ENCODE measurements around the gene TSNAX.

Gene TSNAX

DNA sequence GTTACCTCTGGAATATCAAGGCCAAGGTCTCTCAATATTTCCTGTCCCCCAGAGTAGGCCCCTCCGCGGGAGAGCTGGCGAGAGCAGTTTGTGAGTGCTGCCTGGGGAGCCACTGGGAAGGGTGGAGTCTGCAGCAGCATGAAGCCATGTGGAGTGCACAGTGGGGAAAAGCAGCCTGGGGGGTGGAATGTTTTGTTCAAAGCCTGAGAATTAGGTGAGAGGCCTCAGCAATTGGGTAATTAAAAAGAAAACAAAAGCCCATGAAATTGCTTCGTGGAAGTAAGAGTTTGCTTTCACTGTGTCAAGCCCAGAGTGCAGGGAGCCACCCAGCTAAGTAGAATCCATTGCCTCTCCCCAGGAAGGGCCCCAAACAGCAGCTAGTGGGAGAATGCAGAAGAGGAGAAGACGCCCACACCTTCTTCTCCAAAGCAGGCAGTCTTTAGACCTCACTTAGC is 67.9 kb downstream of the TSNAX start:
- Mint-ChIP-seq H3K9me3 (no peaks in the 10 kb centered on the region), H3K4me3 (no peak overlapping the region), H3K27ac (no peak overlapping the region)

DNA sequence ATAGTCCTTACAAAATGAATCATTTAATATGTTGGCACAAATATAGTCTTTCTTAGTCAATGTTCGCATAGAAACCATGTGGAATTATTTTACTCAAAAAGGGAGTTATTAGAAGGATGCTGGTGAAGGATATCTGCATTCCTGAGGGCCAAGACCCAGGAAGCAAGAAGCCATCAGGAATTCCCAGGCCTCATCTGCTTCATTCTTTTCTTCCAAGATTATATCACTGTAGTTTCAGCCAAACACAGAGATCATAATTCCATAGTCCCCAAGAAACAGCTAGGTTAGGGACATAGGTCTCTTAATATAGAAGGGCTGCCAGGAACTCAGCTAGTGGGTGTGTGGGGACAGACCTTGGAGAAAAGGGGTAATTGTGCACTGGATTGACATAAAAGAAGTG is 69.5 kb downstream of the TSNAX start:
- Mint-ChIP-seq H3K4me1 (peaks cover 9% of the 10 kb centered on the region), H3K9me3 (no peaks in the 10 kb centered on the region), H3K27ac (no peak overlapping the region), H3K27me3 (no peaks in the 10 kb centered on the region), H3K36me3 (no peaks in the 10 kb centered on the region), H3K4me3 (no peak overlapping the region)

More for the DNA sequence above, 67.9 kb downstream of the TSNAX start:
- H3K4me1 Mint-ChIP-seq = peaks cover 9% of the 10 kb centered on the region
- no peaks in the 10 kb centered on the region for H3K36me3 Mint-ChIP-seq
- H3K27me3 Mint-ChIP-seq = no peaks in the 10 kb centered on the region

DNA sequence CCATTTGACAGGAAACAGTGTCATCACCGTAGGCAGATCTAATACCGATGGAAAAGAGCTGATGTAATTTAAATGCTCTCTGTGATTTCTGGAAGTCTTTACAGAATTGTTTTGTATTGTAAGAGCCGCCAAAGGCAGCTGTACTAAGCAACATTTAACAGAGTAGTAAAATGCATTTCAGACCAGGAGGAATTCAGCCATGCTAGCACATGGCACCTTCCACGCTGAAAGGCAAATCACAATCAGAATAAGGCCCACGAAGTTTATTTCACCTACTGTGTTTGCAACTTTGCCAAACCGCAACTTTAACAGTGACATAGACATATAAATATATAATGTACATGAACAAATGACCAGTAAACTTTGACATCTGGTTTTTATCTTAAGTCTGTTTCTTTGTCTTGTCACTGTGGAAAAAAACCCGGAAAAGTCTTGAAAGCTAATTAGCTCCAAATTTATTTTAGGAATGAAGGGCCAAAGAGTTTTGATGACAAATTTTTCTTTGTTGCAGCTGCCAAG is 72.0 kb downstream of the TSNAX start:
- Mint-ChIP-seq H3K9me3 (no peaks in the 10 kb centered on the region), H3K36me3 (no peaks in the 10 kb centered on the region), H3K27ac (no peak overlapping the region), H3K27me3 (no peaks in the 10 kb centered on the region), H3K4me1 (peaks cover 16% of the 10 kb centered on the region), H3K4me3 (no peak overlapping the region)

DNA sequence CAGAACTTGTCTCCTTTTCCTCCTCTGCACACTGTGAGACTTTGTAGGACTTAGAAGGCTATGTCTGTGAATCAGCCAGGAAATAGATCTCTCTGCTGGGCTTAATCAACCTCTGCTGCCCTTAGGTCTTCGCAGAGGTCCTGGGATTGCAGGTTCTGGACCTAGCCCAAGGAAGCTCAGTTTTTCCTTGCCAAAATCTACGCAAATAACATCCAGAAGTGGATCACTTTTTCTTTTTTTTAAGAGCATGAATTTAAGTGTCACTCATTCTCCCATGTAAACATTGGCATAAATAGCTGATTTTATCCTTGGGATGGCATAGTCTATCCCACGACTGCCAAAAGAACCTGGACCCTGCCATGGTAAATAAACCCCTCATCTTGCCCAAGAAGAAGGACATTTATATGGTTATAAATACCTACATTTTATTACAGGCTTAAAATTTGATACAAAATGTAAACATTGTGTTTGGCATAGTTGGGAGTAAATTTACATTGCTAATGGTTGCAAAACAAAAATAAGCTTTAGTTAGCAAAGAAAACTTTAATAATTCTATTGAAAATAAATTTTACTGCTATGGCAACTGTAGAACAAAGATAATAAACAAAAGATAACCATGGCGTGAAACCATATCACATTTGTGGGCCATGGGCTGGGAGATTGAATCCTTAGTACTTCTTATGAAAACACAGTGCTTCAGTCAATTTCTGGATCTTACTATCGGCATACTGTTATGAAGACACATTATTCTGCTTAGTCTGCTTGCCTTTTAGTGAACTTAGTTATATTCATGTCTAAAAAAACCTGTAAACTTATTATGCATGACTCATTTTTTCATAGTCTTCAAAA is 73.6 kb downstream of the TSNAX start:
- Mint-ChIP-seq H3K27ac (no peak overlapping the region), H3K36me3 (no peaks in the 10 kb centered on the region), H3K27me3 (no peaks in the 10 kb centered on the region), H3K4me1 (peaks cover 9% of the 10 kb centered on the region), H3K4me3 (no peak overlapping the region), H3K9me3 (no peaks in the 10 kb centered on the region)

DNA sequence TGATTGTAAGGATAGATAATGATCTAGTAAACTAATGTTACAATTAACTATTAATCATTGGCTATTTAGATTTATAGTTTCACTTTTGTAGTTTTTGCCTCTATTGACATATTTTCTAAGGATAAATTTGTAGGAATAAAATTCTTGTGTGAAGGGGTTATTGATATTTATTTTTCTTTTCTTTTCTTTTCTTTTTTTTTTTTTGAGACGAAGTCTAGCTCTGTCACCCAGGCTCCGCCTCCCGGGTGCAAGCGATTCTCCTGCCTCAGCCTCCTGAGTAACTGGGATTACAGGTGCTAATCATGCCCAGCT is 74.2 kb downstream of the TSNAX start:
- Mint-ChIP-seq H3K4me3 (no peak overlapping the region), H3K27me3 (no peaks in the 10 kb centered on the region), H3K27ac (no peak overlapping the region), H3K4me1 (peaks cover 9% of the 10 kb centered on the region), H3K36me3 (no peaks in the 10 kb centered on the region), H3K9me3 (no peaks in the 10 kb centered on the region)

DNA sequence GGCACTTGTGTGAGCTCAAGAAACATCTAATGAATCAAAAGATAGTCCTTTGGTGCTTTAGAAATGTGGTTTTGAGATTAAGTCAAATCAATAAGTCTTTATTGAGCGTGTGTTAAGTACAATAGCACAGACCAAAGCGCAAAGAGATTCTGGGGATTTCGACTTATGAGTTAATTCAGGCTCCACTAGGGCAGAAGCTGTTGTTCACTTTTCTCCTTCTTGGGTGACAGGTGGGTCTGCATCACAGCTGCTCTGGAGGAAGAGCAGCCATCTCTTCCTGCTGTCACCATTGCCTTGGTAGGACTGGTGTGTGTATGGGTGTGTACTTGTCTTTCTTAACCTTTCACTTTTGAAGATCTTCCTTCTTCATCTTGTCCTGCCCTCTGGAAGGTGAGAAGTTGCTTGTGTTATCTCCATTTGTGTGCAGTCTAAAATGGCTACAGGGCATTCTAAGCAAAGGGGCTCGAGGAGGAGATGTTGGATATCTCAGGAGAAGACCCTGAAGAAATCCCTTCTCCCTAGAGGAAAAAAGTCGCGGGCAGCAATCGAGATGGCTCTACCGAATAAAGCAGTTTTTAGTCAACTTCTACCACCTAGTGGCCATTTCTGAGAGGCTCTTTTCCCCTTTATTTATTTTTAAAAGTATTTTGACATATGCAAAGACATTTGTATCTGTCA is 75.3 kb downstream of the TSNAX start:
- Mint-ChIP-seq H3K9me3 (no peaks in the 10 kb centered on the region), H3K36me3 (no peaks in the 10 kb centered on the region), H3K4me1 (peaks cover 9% of the 10 kb centered on the region), H3K27ac (peak overlapping the region; percentile 91), H3K4me3 (peak overlapping the region; percentile 96), H3K27me3 (no peaks in the 10 kb centered on the region)

DNA sequence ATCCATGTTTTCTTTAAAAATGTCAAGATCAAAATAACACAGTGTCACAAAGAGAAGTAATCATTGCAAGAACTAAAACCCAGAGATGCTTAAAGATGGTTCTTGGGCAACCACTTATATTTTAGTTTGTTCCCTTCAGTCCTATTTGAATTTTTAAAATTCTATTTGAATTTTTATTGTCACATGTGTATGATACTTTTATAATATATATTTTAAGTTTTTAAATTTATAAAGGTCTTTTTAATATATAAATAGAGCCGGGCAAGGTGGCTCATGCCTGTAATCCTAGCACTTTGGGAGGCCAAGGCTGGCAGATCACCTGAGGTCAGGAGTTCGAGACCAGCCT is 75.8 kb downstream of the TSNAX start:
- H3K27ac Mint-ChIP-seq = no peak overlapping the region
- no peaks in the 10 kb centered on the region for H3K9me3 Mint-ChIP-seq

DNA sequence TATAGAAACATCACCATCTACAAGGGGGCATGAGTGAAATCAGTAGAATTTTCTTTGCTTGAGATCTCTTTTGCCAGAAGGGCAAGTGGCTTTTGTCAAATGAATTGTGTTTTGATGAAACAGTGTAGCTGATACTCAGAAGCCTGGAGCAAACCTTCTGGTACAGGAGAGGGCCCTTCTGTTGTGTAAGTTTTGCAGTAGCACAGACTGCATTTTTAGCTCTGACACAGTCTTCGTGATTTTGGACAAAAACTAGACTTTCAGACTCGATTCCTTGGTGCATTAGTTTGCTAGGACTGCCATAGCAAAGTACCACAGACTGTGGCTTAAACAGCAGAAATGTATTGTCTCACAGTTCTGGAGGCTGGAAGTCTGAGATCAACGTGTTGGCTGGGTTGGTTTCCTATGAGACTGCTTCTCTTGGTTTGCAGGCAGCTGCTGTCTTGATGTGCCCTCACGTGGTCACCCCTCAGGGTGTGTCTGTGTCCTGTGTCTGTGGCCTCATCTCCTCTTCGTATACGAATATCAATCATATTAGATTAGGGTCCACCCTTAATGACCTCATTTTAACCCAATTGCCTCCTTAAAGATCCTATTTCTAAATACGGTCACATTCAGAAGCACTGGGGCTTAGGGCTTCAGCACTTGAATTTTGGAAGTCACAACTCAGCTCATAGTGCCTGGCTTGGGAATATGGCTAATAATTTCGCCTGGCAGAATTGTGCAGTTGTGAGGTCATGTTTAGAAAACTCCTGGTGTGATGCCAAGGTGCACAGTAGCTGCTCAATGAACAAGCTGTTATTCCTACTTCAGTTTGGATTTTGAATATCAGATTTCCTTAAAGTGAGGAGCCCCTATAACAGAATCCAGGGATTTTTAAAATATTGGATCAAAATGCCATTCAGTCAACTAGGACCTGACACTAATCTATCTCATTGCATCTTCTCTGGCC is 77.0 kb downstream of the TSNAX start:
- peak overlapping the region; percentile 39 for H3K27ac Mint-ChIP-seq
- peak overlapping the region; percentile 5 for H3K4me3 Mint-ChIP-seq
- no peaks in the 10 kb centered on the region for H3K27me3 Mint-ChIP-seq
- peaks cover 9% of the 10 kb centered on the region for H3K4me1 Mint-ChIP-seq
- no peaks in the 10 kb centered on the region for H3K36me3 Mint-ChIP-seq
- no peaks in the 10 kb centered on the region for H3K9me3 Mint-ChIP-seq

More for the DNA sequence above, 75.8 kb downstream of the TSNAX start:
- H3K27me3 Mint-ChIP-seq = no peaks in the 10 kb centered on the region
- H3K4me3 Mint-ChIP-seq = no peak overlapping the region
- H3K36me3 Mint-ChIP-seq = no peaks in the 10 kb centered on the region
- H3K4me1 Mint-ChIP-seq = peaks cover 9% of the 10 kb centered on the region

DNA sequence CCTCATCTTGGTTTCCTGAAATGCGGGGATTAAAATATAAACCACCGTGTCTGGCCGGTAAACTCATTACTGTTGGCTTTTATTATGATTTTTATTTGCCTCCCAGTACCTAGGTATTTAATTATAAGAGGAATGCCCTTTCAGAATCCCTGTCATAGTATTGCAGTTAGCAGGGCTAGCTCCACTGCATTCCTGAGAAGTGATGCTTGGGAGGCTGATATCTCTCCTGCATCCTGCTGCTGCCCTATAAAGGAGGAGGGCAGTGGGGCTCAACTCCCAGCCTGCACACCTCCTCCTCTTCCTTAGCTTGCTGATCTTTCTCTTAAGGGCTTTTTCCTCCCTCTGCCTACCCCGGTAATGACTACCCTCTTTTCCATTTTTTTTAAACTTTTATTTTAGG is 78.2 kb downstream of the TSNAX start:
- peaks cover 22% of the 10 kb centered on the region for H3K4me1 Mint-ChIP-seq
- no peaks in the 10 kb centered on the region for H3K27me3 Mint-ChIP-seq
- H3K36me3 Mint-ChIP-seq = no peaks in the 10 kb centered on the region
- H3K27ac Mint-ChIP-seq = no peak overlapping the region
- H3K9me3 Mint-ChIP-seq = no peaks in the 10 kb centered on the region
- no peak overlapping the region for H3K4me3 Mint-ChIP-seq

DNA sequence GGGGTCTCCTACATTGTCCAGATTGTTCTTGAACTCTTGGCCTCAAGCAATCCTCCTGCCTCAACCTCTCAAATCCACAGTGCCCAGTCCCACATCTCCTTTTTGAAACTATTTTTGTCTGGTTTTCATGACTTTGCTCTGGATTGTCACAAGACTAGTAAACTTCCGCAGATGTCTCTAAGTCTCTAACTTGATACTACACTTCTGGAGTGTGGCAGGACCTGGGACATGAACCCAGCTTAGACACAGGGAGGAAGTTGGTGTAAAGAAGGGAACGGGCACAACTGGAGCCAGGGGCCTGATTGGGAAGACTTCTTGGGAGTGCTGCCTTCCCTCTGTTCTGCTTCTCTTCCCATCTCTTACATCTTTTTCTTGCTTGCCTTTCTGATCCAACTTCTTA is 81.9 kb downstream of the TSNAX start:
- H3K4me1 Mint-ChIP-seq = peaks cover 50% of the 10 kb centered on the region

DNA sequence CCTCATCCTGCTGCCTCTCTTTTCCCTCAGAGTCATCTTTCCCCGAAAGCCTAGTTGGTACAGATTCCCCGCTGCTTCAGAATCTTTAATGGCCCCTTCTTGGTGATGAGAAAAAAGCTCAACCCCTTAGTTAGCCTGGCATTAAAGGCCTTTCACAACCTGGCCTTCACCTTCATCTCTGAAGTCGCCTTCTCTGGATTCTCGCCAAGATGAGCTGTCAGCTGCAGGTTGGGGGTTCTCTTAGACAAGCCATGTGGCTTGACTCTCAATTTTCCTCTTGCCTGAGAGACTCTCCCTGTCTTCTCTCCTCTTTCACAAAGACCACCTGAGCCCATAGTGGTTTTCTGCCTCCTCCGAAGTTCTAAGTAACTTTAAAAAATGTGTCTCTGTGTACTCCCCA is 82.6 kb downstream of the TSNAX start:
- H3K36me3 Mint-ChIP-seq = peaks cover 1% of the 10 kb centered on the region
- H3K27me3 Mint-ChIP-seq = no peaks in the 10 kb centered on the region
- no peak overlapping the region for H3K27ac Mint-ChIP-seq
- H3K4me1 Mint-ChIP-seq = peaks cover 54% of the 10 kb centered on the region
- no peak overlapping the region for H3K4me3 Mint-ChIP-seq
- no peaks in the 10 kb centered on the region for H3K9me3 Mint-ChIP-seq

More for the DNA sequence above, 81.9 kb downstream of the TSNAX start:
- Mint-ChIP-seq H3K4me3 (no peak overlapping the region), H3K27ac (no peak overlapping the region), H3K9me3 (no peaks in the 10 kb centered on the region), H3K27me3 (no peaks in the 10 kb centered on the region), H3K36me3 (peaks cover 1% of the 10 kb centered on the region)

DNA sequence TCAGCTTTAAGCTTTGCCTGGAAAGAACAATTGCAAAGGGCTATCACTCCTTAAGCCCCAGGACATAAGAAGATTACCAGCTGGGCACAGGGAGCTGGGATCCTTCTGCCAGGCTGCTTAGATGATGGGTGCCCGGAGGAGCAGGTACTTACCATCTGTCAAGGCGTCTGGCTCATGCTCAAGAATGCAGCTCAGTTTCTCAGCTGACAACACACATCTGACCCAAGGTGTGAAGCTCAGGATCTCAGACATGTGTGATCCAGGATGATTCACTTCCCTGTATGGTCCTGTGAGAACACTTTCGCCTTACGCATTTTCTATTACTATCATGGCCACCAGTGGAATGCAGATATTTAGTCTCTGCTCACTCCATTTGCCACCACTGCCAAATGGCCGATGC is 83.4 kb downstream of the TSNAX start:
- peak overlapping the region; percentile 79 for H3K4me3 Mint-ChIP-seq

DNA sequence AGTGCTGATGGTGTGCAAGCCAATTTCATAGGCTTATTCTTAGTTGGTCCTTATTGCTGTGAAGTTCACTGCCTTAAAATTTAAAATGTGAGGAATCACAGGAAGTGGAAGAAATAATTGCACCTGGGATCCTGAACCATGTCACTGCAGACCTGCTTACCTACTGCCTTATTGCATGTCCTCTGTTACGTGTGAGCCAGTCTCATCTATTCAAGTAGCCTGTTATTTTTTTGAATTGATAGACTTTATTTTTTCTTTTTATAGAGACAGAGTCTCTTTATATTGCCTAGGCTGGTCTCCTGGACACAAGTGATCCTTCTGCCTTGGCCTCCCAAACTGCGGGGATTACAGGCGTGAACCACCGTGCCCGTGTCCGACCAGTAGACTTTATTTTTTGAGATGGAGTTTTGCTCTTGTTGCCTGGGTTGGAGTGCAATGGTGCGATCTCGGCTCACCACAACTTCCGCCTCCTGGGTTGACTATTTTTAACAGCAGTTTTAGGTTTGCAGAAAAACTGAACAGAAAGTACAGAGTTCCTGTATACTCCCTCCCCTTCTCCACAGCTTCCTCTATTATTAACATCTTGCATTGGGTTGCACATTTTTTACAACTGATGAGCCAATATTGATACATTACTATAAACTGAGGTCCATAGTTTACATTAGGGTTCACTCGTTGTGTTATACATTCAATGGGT is 84.1 kb downstream of the TSNAX start:
- Mint-ChIP-seq H3K27ac (peak overlapping the region; percentile 66), H3K36me3 (peaks cover 1% of the 10 kb centered on the region), H3K27me3 (no peaks in the 10 kb centered on the region), H3K4me3 (peak overlapping the region; percentile 79), H3K4me1 (peaks cover 61% of the 10 kb centered on the region), H3K9me3 (no peaks in the 10 kb centered on the region)

More for the DNA sequence above, 83.4 kb downstream of the TSNAX start:
- H3K27me3 Mint-ChIP-seq = no peaks in the 10 kb centered on the region
- H3K27ac Mint-ChIP-seq = peak overlapping the region; percentile 66
- no peaks in the 10 kb centered on the region for H3K9me3 Mint-ChIP-seq
- H3K4me1 Mint-ChIP-seq = peaks cover 61% of the 10 kb centered on the region
- peaks cover 1% of the 10 kb centered on the region for H3K36me3 Mint-ChIP-seq

DNA sequence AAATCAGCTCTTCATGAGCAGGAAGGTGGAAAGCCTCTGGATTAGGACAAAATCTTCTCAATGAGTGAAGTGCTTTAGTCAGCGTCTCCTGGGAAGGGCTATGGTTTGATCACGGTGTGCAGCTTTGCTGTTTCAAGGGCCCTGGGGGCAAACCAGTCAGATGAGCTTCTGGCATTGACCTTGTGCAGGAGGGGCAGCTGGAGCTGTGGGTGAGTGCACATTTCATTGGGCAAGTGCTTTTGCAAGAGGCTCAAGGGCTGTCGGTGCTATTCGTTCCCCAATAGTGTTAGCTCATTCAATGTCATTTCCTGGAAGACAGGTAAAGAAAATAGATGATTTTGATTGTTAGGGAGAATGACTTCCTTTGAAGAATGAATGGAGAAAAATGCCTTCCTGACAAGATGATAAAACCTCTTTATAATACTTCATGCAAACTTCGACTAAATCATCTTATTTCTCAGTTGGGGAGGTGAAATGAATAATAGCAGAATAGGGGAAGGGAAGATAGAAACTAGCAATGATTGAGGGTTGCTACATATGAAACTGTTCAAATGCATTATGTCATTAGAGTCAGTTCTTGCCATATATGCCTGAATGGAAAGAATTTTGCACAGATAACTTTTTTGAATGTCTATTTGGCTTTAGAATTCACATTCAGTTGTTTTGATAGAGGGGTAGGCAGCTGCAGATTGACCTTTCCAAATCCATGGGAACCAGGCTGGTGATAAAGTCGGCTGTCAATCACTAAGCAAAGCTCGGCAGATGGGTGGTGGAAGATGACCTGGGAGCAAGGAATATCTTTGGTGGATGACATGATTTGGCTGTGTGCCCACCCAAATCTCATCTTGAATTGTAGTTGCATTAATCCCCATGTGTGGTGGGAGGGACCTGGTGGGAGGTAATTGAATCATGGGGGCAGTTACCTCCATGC is 85.2 kb downstream of the TSNAX start:
- Mint-ChIP-seq H3K4me1 (peaks cover 65% of the 10 kb centered on the region), H3K36me3 (peaks cover 1% of the 10 kb centered on the region), H3K27me3 (no peaks in the 10 kb centered on the region), H3K27ac (peak overlapping the region; percentile 66), H3K4me3 (peak overlapping the region; percentile 52), H3K9me3 (no peaks in the 10 kb centered on the region)

Data from activated naive CD4-positive, alpha-beta T cell treated with anti-CD3 and anti-CD28 coated beads, Interleukin-2, amount 50 U/mL, for 24 hours (primary cell).